KBM-7 (cell line): ENCODE measurements around the gene STRADB.
"Not testable (repeated sequence)": the region's sequence is repeated elsewhere in the genome, so short reads cannot be mapped to it uniquely, and the experiment has no call there.

Experiments used
- DNase-seq: peaks from one replicate; pipeline ENCODE4 v3.0.0-alpha.2; 2015
- in situ Hi-C: fragments of 300-500 bp; cut with MboI; formaldehyde crosslinking; loops from 2 replicates; pipeline ENCODE4 v1.14.3; 2020; ENCODE audit warnings: low sequenced_read_pairs, low pct_unique_long_range_greater_than_20kb, mixed read lengths

Gene STRADB

DNA sequence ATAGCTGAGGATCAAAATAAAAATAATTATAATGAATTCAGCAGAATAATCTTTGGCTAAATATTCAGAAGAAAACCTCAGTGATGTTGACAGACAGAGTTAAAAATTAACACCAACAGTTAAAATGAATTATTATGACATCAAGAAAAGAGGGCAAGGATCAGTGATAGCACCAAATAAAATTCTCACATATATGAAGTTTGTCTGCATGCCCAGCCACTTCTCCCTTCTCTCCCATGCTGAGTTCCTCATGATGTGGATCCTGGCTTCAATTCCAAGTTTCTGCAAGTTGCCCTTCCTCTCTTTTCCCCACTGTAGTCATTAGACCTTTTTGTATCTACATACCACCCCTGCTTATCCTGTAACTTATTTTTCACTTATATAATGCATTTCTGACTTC lies 6.8 kb downstream of the STRADB start:
- no peak for DNase-seq
- in situ Hi-C loops = no loop called here

DNA sequence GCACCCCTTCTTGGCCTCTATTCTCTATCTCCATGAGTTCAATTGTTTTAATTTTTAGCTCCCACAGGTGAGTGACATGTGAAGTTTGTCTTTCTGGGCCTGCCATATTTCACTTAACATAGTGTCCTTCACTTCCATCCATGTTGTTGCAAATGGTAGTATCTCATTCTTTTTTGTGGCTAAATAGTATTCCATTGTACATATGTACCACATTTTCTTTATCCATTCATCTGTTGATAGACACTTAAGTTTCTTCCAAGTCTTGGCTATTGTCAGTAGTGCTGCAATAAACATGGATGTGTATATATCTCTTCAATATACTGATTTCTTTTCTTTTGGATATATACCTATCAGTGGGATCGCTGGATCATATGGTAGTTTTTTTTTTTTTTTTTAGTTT lies 9.0 kb downstream of the STRADB start:
- in situ Hi-C loops = no loop called here

DNA sequence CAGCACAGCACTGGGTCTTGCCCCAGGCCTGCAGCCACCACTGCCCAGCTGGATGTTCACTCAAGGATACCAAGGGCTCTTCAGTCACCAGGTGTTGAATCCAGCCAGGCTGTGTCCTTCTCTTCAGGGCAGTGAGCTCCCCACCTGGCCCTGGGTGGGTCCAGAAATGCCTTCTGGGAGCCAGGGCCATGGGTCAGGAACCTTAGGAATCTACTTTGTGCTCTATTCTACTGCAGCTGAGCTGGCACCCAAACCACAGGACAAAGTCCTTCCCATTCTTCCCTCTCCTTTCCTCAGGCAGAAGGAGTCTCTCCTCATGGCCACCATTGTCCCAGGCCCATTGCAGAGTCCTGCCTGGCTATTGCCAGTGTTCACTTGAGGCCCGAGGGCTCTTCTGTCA lies 13.0 kb downstream of the STRADB start:
- no peak for DNase-seq
- in situ Hi-C loops = no loop called here

More for the DNA sequence above, 9.0 kb downstream of the STRADB start:
- no peak for DNase-seq

DNA sequence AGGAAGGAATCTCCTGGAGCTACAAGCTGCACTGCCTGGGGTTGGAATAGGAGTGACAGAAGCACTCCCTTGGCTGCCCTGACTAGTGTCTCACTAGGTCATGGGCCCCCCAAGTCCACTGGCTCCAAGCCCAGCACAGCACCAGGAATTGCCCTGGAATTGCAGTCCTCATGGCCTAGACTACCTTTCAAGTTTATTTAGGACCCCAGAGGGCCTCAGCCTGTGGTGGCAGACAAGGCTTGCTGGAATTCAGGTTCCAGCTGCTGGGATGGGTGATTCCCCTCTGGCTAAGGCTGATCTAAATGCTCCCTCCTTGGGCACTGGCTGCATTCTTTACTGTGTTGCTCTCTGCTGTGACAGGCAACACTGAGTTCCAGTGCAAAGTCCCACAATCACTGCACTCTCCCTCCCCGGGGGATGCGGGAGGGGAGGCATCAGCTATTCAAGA lies 14.0 kb downstream of the STRADB start:
- in situ Hi-C loops = no loop called here
- DNase-seq = no peak

DNA sequence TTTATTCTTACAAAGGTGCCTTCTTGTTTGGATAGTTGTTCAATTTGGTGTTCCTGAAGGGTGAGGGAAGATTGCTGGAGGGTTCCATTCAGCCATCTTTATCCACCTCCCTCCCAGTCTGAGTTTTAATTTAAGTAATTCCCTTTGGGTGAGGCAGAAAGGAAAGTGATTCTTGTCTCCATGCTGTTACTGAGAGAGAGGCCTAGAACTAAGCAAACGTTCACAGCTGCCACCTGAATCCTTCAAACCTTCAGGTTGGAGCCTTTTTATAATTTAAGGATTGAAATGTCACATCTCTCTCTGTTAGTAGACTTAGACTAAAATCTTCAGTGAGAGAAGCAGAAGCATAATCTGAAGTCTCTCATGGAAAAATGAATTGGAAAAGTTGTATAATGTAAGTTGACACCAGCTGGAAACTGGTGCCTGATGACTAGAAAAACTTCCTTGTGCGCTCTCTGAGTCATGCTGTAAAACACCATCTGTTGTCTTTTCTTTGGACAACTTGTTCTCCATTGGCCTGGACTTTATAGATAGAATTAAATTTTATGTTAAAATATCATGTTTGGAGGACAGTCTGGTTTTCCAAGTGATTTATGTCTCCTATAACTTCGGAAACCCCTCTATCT lies 14.6 kb downstream of the STRADB start:
- in situ Hi-C loops = no loop called here
- no peak for DNase-seq

DNA sequence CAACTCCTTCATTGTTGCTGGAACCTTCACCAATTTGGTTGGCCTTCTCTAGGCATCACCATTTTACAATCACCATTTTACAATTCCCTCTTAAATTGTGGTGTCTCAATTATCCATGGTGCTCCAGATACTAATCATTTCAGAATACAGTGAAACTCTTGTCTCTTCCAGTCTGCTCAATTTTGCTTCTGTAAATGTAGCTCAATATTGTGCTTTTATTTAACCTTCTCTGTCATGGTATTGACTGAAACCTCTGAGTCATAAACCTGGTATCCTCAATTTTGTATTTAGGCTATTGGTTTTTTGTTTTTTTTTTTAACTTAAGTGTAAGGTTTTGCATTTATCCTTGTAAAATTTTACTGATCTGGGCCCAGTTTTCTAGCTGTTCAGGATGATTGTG lies 16.1 kb downstream of the STRADB start:
- in situ Hi-C loops = no loop called here
- DNase-seq = no peak

DNA sequence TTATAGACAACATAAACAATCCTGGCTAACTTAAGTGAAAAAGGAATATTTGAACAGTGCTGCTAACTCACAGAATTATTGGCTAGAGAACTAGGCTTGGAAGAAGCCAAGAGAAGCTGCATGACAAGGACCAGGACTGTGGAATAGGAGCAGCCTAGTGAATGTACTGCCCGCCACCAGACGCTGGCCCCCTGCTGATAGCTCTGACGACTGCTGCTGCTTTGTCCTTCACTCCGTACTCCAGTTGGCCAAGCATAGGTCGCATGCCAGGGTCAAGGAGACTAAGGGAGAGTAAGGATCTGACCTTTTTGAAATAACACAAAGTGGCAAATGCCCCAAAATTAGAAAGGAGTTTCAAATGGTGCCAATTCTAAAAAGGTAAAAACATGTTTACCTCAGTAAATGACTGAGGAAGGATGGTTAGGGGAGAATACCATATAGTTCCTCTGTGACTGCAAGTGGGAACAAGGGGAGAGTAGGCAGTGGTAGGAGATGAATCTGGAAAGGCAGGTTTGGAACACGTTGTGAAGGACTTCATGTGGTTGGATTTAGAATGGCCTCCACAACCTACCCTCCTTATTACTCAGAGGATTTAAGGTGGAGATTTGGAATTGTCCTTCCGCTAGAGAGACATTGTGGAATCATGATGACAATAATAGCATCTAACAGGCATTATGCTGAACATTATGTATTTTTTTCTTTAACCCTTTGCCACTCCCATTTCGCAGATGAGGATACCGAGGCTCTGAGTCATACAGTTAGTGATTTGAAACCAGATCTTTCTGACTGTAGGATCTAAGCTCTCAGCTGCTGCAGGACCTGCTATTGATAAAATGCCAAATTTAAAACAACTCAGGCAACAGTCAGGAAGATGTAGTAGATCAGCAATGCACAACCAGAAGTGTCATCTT lies 19.5 kb downstream of the STRADB start:
- DNase-seq = no peak
- in situ Hi-C loops = no loop called here

DNA sequence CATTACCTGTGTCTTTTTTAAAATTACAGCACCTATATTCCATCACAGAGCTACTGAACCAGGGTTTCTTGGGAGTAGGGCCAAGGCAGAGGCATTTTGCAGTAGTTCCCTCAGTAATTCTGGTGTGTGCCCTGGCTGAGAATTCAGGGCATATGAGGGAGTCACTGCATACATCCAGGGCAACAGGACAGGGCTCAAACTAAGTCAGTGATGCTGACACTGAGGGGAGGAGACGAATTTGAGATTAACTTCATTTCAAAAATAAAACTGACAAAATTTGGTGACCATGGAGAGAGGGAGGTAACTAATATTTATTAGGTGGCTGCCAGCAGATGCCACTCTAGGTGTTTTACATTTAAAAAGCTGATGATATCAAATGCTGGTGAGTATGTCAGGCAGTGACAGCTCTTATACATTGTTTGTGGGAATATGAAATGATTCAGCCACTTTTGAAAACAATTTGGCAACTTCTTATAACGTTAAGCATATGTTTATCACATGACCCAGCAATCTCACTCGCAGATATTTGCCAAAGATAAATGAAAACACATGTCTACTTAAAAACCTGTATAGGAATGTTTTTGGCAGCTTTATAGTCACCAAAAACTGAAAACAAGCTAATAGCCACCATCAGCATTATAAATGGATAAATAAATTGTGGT lies 20.3 kb downstream of the STRADB start:
- in situ Hi-C loops = no loop called here
- DNase-seq = no peak

DNA sequence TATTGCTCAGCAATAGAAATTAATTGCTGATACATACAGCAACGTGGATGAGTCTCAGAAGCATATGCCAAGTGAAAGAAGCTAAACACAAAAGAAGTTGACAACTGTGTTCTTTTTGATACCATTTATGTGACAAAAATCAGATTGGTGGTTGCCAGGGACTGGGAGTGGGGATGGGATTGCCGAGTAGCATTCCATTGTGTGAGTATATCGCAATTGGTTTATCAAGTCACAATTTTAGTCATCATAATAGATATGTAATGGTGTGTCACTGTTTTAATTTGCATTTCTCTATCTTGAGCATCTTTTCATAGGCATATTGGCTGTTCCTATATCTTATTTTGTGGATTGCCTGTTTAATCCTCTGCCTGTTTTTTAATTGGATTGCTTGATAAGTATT lies 20.9 kb downstream of the STRADB start:
- in situ Hi-C loops = no loop called here
- no peak for DNase-seq

DNA sequence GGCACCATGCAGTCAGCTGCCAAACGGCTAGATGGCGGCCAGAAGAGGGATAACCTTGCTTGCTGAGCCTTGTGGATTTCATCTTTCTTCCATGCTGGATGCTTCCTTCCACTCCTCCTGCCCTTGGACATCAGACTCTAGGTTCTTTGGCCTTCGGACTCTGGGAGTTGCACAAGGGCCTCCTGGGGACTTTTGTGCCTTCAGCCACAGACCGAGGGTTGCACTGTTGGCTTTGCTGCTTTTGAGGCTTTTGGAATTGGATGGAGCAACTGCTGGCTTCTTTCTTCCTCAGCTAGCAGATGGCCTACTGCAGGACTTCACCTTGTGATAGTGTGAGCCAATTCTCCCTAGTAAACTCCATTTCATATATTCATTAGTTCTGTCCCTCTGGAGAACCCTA lies 31.0 kb downstream of the STRADB start:
- in situ Hi-C loops = no loop called here
- no peak for DNase-seq

DNA sequence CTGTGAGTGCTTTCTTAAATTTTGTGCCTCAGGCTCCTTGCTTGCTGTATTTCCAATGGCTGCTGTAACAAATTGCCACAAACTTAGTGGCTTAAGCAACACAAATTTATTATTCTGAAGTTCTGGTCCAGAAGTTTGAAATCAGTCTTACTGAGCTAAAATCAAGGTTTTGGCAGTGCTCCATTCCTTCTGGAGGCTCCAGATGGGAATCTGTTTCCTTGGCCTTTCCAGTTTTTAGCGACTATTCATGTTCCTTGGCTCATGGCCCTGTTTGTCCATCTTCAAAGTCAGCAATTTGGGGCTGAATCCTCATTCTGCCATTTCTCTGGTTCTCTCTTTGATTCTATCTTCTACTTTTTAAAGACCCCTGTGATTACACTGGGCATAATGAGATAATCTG lies 31.8 kb downstream of the STRADB start:
- DNase-seq = no peak
- in situ Hi-C loops = no loop called here

DNA sequence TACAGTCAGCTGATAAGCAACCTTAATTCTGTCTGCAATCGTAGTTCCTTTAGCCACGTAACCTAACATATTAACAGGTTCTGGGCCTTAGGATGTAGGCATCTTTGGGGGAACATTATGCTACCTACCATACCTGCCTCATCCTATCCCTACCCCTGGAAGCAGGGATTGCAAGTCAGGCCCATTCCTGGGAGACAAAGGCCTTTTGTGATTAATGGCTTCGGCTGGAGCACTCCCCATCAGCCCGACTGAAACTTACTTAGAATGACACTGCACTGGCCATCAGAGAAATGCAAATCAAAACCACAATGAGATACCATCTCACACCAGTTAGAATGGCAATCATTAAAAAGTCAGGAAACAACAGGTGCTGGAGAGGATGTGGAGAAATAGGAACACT lies 32.2 kb downstream of the STRADB start:
- DNase-seq, in situ Hi-C loops: not testable (repeated sequence)

DNA sequence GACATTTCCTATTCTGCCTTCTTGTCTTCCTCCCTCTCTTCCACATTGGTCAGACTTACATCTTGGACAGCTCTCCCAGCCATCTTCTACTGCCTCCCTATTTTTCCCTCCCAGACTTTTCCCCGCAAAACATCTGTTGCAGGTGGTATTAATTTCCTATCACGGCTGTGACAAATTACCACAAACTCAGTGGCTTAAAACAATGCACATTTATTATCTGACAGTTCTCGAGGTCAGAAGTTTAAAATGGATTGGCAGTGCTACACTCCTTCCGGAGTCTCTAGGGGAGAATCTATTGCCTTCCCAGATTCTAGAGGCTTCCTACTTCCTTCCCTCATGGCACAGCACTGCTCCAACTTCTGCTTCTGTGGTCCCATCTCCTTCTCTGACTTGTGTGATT lies 33.3 kb downstream of the STRADB start:
- no peak for DNase-seq

DNA sequence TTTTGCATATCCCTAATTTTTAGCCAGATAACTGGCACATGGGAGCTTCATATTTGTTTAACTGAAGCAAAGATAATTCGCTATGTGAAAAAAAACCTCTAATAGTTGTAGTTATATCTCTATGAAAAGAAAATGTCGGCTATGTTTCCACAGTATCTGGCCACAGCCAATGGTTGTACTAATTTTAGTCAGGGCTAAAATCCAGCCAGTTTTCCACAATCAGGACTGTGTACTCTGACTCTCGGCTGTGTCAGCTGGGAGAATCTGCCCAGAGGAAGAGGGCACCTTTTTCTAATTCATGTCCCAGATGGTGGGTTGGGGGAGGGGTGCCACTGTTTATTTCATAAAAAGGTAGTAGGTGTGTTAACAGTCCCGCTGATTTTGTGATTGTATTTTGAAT lies 38.8 kb downstream of the STRADB start:
- DNase-seq = no peak
- in situ Hi-C loops = no loop called here

More for the DNA sequence above, 33.3 kb downstream of the STRADB start:
- in situ Hi-C loops = no loop called here

DNA sequence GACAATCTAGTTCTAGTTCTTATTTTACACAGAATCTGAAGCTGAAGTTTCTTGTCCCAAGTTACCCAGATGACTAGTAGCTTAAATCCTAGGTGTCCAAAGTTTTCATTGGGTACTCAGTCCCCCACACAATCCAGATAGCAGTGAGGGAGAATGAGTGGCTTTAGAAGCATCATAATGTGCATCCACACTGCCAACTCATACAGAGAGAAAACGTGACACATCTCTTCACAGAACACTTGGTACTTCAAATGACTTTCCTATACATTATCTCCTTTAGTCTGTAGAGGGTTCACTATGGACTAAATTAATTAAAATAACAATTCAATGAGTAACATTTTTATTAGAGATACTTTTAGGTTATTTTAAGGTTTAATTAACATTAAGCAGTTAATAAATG lies 45.2 kb downstream of the STRADB start:
- in situ Hi-C loops = no loop called here
- no peak for DNase-seq

DNA sequence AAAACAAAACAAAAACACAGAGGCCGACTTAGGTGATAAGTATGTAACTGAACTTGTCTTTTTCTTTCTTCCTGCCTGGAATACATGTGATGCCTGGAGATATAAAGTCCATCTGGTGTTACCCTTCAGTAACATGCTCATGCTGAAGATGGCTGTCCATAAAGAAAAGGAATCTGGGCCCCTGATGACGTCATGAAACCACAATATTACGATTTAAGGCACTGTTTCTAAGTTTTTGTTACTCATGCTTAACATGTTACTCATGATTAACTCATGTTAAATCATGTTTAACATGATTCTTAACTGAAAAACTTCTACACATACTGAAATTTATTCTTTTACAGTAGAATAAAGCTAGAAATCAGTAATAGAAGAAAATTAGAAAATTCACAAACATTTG lies 49.0 kb downstream of the STRADB start:
- no peak for DNase-seq
- in situ Hi-C loops = no loop called here

DNA sequence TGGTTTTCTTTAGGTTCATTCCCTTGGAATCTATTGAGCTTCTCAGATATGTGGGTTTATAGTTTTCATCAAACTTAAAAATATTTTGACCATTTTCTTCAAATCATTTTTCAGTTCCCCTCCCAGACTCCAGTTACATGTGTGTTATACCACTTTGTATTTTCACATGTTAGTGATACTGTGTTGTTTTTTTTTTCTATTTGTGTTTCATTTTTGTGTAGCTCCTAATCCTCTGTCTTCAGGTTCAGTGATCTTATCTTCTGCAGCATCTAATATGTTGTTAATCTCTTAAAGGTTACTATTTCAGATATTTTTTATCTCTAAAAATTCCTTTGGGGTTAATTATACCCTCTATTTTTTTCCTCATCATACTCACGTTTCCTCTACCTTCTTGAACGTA lies 51.2 kb downstream of the STRADB start:
- in situ Hi-C loops = no loop called here
- DNase-seq = no peak

DNA sequence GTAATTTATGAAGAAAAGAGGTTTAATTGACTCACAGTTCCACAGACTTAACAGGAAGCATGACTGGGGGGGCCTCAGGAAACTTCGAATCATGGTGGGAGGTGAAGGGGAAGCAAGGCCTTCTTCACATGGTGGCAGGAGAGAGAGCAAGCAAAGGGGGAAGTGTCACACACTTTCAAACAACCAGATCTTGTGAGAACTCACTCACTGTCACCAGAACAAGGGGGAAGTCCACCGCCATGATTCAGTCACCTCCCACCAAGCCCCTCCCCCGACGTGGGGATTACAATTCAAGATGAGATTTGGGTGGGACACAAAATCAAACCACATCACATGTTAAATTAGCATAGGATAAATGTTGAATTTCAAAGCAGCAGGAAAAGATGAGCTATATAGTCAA lies 56.2 kb downstream of the STRADB start:
- in situ Hi-C loops = no loop called here
- DNase-seq = peak; percentile 28

DNA sequence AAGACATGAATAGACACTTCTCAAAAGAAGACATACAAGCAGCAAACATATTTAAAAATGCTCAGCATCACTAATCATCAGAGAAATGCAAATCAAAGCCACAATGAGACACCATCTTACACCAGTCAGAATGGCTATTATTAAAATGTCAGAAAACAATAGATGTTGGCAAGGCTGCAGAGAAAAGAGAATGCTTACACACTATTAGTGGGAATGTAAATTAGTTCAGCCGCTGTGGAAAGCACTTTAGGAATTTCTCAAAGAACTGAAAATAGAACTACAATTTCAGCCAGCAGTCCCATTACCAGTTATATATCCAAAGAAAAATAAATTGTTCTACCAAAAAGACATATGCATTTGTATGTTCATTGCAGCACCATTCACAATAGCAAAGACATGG lies 61.7 kb downstream of the STRADB start:
- no peak for DNase-seq
- in situ Hi-C loops = no loop called here

DNA sequence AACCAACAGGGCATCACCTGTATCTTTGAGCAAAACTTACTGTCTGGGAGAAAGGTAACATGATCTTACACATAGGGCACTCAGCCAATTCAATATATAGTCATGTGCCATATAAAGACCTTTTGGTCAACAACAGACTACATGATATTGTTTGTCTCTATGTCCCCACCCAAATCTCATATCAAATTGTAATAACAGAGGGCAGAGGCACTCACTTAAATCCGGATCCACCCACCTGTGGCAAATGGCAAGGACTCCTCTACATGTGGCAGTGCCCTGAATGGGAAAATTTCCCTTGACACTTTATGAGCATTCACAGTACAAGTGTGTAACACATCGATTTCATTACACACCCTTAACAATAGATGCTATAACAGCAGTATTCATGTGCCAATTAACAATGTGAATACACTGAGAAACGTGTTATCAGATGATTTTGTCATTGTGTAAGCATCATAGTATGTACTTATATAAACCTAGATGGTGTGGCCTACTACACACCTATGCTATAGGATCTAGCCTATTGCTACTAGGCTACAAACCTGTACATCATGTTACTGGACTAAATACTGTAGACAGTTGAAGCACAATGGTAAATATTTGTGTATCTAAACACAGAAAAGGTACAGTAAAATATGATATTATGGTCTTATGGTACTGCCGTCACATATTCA lies 64.2 kb downstream of the STRADB start:
- DNase-seq = no peak
- in situ Hi-C loops = no loop called here
